AG04450 (cell line): Measurements from ENCODE around the gene FREM1. TPM values are rescaled to one million over a fixed set of nuclear protein-coding genes. Genes with fewer than 3 reads are reported as not detected.

Source experiments
- CTCF ChIA-PET: fragments of 300-600, 350-600 bp; formaldehyde crosslinking; extraction: SDS; loops from one replicate; lab custom pipeline; 2022; ENCODE audit warnings: antibody characterized with exemption, inconsistent platforms; lab: Charles Lee
- POLR2A ChIA-PET: fragments of 350-600 bp; formaldehyde crosslinking; extraction: SDS; loops from one replicate; lab custom pipeline; 2021; ENCODE audit warnings: antibody characterized with exemption, inconsistent platforms; lab: Yijun Ruan, JAX
- DNase-seq: peaks from one replicate; pipeline ENCODE4 v3.0.0-alpha.2; 2011; ENCODE audit warnings: low read depth, low spot score
- H3K27ac ChIP-seq: one replicate; pipeline ENCODE4 v1.5.1; 2012; ENCODE audit warnings: low read depth, low read length, control low read depth
- H3K27me3 ChIP-seq: one replicate; pipeline ENCODE4 v1.6.0; 2012; ENCODE audit warnings: low read length; ENCODE audit not compliant: control insufficient read depth, insufficient read depth
- H3K4me3 ChIP-seq: 2 replicates; pipeline ENCODE4 v1.5.1; 2011; ENCODE audit warnings: mild to moderate bottlenecking, low read depth, low read length, control low read depth
- H3K9me3 ChIP-seq: 2 replicates; pipeline ENCODE4 v1.5.1; 2012; ENCODE audit warnings: low read length; ENCODE audit not compliant: control insufficient read depth, insufficient read depth
- polyA plus RNA-seq: library from polyadenylated mRNA; depleted of rRNA; stranded (reverse); fragments of >200 nt; gene quantifications from 2 replicates; pipeline ENCODE4 v1.2.3, GENCODE V29; 2011
- TF ChIP-seq, protein P1 (sequence below): IDR thresholded peaks from 2 replicates; pipeline ENCODE4 v1.5.1; 2011; ENCODE audit warnings: low read depth, low read length, control low read depth, inconsistent platforms

FREM1 gene
- polyA plus RNA-seq, 1 experiment, result not detected

DNA sequence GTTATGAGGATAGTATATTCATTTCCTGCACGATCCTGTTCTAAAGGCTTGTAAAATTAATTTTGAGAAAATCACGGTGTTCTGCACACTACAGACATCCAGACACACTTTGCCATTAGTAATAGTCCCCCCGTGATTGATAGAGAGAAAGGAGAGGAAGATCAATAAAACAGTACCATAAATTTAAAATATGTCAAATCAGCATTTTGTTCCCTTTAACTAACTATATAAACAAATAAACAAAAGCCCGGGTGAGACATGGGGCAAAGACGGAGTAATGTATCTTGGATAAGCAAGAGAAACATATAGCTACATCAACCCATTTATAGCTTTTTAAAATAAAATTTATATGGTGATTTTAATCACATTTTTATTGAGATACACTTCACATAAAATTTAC lies 177.1 kb downstream of the FREM1 start:
- ChIA-PET POLR2A (no interaction called here), CTCF (no interaction called here)
- Histone ChIP-seq H3K4me3 (no peak overlapping the region), H3K9me3 (no peaks in the 10 kb centered on the region), H3K27me3 (no peaks in the 10 kb centered on the region), H3K27ac (no peak overlapping the region)
- DNase-seq, result no peak
- TF ChIP-seq, protein P1, sequence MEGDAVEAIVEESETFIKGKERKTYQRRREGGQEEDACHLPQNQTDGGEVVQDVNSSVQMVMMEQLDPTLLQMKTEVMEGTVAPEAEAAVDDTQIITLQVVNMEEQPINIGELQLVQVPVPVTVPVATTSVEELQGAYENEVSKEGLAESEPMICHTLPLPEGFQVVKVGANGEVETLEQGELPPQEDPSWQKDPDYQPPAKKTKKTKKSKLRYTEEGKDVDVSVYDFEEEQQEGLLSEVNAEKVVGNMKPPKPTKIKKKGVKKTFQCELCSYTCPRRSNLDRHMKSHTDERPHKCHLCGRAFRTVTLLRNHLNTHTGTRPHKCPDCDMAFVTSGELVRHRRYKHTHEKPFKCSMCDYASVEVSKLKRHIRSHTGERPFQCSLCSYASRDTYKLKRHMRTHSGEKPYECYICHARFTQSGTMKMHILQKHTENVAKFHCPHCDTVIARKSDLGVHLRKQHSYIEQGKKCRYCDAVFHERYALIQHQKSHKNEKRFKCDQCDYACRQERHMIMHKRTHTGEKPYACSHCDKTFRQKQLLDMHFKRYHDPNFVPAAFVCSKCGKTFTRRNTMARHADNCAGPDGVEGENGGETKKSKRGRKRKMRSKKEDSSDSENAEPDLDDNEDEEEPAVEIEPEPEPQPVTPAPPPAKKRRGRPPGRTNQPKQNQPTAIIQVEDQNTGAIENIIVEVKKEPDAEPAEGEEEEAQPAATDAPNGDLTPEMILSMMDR, result no peak

DNA sequence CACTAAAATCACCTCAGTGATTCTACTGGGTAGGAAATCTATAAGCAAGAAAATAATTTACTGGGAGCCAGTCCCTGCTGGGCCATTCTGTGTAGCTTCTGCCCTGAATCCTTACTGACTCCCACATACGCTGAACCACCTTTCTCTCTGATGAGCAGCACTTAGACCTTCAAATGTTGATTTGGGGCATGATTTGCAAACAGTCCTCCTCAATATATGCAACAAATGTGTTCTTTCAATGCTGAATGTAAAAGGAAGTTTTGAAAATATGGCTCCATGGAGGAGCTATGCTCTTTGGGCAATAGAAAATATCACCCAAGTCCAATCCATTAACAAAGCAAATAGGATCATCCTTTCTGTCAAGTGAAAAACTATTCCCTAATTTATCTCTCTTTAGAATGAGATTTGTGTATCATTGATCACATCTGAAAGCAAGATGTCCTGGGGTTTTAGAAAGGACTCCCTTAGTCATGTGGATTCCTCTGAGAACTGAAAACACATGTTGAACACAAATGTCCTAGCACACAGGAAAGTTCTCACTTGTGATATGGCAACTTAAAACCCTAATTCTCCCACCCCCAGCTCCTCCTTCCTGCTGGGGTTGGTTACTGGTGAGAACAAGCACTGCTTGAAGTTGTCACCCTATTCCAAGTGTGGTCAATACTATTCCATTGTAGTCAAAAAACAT lies 178.8 kb downstream of the FREM1 start:
- TF ChIP-seq, protein P1, result no peak
- POLR2A ChIA-PET, result no interaction called here
- H3K27ac ChIP-seq, result no peak overlapping the region
- H3K9me3 ChIP-seq, result no peaks in the 10 kb centered on the region
- CTCF ChIA-PET, result no interaction called here
- H3K27me3 ChIP-seq, result no peaks in the 10 kb centered on the region
- no peak overlapping the region for H3K4me3 ChIP-seq
- no peak for DNase-seq

DNA sequence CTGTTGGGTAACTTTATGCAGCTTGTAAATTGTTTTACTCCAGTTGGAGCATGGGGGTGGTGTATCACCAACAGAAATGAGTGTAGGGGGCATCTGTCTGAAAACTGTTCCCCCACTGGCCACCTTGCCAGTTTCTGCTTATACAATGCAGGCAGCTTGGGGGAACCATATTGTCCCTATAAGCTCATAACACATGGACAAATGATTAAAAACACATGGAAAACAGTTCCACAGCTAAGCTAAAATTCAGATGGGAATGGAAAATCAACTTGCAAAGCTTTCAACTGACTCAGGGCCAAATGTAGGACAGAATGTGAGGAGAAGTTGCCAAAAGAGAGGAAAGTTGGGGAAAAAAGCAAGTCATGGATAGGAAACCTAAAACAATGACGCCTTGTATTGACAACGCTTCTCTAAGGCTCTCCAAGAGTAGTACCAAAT lies 179.7 kb downstream of the FREM1 start:
- ChIA-PET POLR2A (no interaction called here), CTCF (interaction anchor here (0.7 kb wide), 1 partner anchor 1409 kb away, joined by 3 read pairs; no protein-coding TSS in a partner anchor)
- no peak overlapping the region for H3K27ac ChIP-seq
- TF ChIP-seq, protein P1, result no peak
- no peaks in the 10 kb centered on the region for H3K27me3 ChIP-seq
- H3K9me3 ChIP-seq, result no peaks in the 10 kb centered on the region
- DNase-seq, result no peak
- H3K4me3 ChIP-seq, result no peak overlapping the region

GRCh38 chr9:14723301-14723700 lies 186.9 kb downstream of the FREM1 start:
- no peak overlapping the region for H3K27ac ChIP-seq
- H3K9me3 ChIP-seq, result no peaks in the 10 kb centered on the region
- DNase-seq, result no peak
- no peak overlapping the region for H3K4me3 ChIP-seq
- ChIA-PET POLR2A (no interaction called here), CTCF (no interaction called here)
- H3K27me3 ChIP-seq, result peaks cover 5% of the 10 kb centered on the region
- TF ChIP-seq, protein P1, result no peak

DNA sequence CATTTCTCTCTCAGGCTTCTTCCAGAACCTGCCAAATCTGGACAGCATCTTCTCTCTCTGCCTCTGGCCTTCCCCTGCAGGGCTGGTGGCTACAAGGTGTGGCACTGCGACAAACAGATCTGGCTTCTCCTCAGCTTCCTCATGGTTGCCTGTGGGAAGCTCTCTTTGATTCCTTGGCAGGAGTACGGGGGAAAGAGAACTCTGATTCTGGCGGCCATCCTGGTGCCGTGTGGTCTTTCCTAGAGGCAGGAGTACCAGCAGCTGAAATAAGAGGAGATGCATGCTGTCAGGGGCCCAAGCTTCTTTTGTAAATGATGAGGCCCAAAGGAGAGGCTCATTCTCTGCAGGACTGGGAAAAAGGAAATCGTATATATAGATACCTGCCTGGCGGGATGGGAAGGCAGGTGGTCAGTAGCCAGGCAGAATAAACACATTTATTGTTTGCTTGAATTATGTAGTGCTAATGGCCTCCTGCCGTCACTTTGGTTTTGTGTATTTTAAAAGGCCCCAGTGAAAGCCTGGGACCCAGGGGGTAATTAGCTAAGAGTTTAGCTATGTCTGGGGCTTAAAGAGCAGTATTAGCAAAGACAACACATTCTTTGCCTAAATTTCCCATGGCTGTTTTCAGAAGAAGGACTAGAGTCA lies 187.7 kb downstream of the FREM1 start, which contains the start of gene CER1:
Gene CER1 (minus strand): TSS at position 343 of the 645 bp plus-strand sequence. CDS start 61 bp downstream, at position 282.
- H3K9me3 ChIP-seq, result no peaks in the 10 kb centered on the region
- CTCF ChIA-PET, result interaction anchor here (0.7 kb wide), 1 partner anchor 1808 kb away, joined by 3 read pairs; no protein-coding TSS in a partner anchor
- no peak for DNase-seq
- H3K27ac ChIP-seq, result no peak within 1 kb of the TSS
- H3K27me3 ChIP-seq, result peaks cover 5% of the 10 kb centered on the region
- POLR2A ChIA-PET, result no interaction called here
- H3K4me3 ChIP-seq, result no peak within 1 kb of the TSS
- TF ChIP-seq, protein P1, result no peak
